Measurements from ENCODE around the gene IL19. TPM values are rescaled to one million over a fixed set of nuclear protein-coding genes. Genes with fewer than 3 reads are reported as not detected.

The IL19 gene
- total RNA-seq, 1 experiment from 2014 or later = not detected

DNA sequence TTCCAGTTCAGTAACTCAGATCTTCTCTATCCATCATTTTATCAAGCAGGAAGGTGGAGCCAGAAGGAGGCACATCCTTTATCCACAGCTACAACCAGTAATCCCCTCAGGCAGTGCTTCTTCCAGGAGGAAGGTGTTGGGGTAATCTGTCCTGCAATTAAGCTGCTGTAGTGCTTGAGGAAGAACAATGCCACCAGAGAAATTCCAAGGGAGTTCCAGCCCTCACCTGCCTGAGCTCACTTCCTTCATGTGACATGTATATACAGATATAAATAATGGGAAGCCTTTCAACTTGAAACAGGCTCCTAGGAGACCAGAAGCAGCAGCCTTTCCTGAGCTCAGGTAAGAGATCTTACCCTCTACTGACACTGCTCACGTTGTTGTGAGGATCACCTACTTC is 92.7 kb downstream of the IL19 start:
- BruUV-seq (replicated peaks) = no TSS peak
- Histone ChIP-seq H3K36me3 (ENCODE audit: low read depth) (no peaks in the 10 kb centered on the region), H2AFZ (no peak overlapping the region), H3K27me3 (ENCODE audit: insufficient read depth, low read depth) (peaks cover 30% of the 10 kb centered on the region), H3K9me3 (ENCODE audit: insufficient read depth, low read depth) (no peaks in the 10 kb centered on the region), H3K4me3 (no peak overlapping the region), H3K4me1 (replicated peaks; ENCODE audit: insufficient read depth) (no peaks in the 10 kb centered on the region; the same call in 1 of the 2 replicates), H3F3A (ENCODE audit: insufficient read depth, low read depth) (no peaks in the 10 kb centered on the region), H4K20me1 (ENCODE audit: insufficient read depth) (no peaks in the 10 kb centered on the region), H3K79me2 (ENCODE audit: low read depth) (no peaks in the 10 kb centered on the region), H3K27ac (no peak overlapping the region), H3K9me2 (ENCODE audit: insufficient read depth) (no peaks in the 10 kb centered on the region), H3K4me2 (no peak overlapping the region)
- intact Hi-C loops (cut with micrococcal nuclease; ENCODE audit: unreplicated experiment) = no loop called here
- ChIA-PET CTCF (interaction anchor here (1.0 kb wide), 1 partner anchor 49 kb away, joined by 3 read pairs; no protein-coding TSS in a partner anchor), POLR2A (ENCODE audit: unreplicated experiment) (interaction anchor here (0.6 kb wide), 1 partner anchor 32 kb away, joined by 3 read pairs; no protein-coding TSS in a partner anchor)
- DNase-seq = no peak
- TF ChIP-seq, protein P1, sequence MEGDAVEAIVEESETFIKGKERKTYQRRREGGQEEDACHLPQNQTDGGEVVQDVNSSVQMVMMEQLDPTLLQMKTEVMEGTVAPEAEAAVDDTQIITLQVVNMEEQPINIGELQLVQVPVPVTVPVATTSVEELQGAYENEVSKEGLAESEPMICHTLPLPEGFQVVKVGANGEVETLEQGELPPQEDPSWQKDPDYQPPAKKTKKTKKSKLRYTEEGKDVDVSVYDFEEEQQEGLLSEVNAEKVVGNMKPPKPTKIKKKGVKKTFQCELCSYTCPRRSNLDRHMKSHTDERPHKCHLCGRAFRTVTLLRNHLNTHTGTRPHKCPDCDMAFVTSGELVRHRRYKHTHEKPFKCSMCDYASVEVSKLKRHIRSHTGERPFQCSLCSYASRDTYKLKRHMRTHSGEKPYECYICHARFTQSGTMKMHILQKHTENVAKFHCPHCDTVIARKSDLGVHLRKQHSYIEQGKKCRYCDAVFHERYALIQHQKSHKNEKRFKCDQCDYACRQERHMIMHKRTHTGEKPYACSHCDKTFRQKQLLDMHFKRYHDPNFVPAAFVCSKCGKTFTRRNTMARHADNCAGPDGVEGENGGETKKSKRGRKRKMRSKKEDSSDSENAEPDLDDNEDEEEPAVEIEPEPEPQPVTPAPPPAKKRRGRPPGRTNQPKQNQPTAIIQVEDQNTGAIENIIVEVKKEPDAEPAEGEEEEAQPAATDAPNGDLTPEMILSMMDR (conservative IDR thresholded peaks at IDR 0.05) = no peak
- TF ChIP-seq EZH2 (IDR thresholded peaks at IDR 0.05; ENCODE audit: low read depth) = no peak

DNA sequence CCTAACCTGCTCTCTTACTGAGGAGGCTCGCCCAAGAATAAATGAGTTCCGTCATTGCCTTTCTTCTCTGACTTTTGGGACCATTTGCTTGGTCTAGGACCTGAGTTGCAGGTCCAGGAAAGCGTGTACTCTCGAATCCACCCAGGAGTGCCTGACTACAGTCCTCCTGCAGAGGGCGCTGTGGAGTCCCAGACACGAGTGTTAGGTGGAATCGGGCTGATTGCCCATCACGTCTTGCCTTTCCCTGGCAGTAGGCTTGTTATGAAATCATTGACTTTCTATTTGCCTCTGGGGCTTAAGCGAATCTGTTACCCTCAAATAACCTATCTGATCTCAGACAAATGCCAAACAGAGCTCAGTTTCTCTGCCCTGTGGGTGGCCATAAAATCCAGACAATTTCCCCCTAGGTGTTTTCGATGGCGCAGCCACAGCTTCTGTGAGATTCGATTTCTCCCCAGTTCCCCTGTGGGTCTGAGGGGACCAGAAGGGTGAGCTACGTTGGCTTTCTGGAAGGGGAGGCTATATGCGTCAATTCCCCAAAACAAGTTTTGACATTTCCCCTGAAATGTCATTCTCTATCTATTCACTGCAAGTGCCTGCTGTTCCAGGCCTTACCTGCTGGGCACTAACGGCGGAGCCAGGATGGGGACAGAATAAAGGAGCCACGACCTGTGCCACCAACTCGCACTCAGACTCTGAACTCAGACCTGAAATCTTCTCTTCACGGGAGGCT is 94.5 kb downstream of the IL19 start, which contains the start of gene IL20:
Gene IL20 (plus strand): TSS at position 685 of the 733 bp plus-strand sequence. CDS start 230 bp downstream, outside the sequence.
- CTCF ChIA-PET = interaction anchor here (0.7 to 1.5 kb wide), 2 partner anchors 48 to 56 kb away, joined by 4 to 5 read pairs; no protein-coding TSS in a partner anchor
- intact Hi-C loops (cut with micrococcal nuclease; ENCODE audit: unreplicated experiment) = loop anchor here (2.0 kb wide), 1 partner anchor 46 kb away; no protein-coding TSS in a partner anchor
- POLR2A ChIA-PET (ENCODE audit: unreplicated experiment) = interaction anchor here (0.6 kb wide), 1 partner anchor 9 kb away, joined by 5 read pairs; no protein-coding TSS in a partner anchor

GRCh38 chr1:206866062-206866461 is 95.5 kb downstream of the IL19 start:
- Histone ChIP-seq H3K4me3 (no peak overlapping the region), H3K27ac (no peak overlapping the region), H3K27me3 (ENCODE audit: insufficient read depth, low read depth) (peaks cover 25% of the 10 kb centered on the region; the same call in 1 of the 2 replicates), H4K20me1 (ENCODE audit: insufficient read depth) (no peaks in the 10 kb centered on the region), H3K79me2 (ENCODE audit: low read depth) (no peaks in the 10 kb centered on the region), H3K4me2 (no peak overlapping the region), H3K9me3 (ENCODE audit: insufficient read depth, low read depth) (no peaks in the 10 kb centered on the region), H3K9me2 (ENCODE audit: insufficient read depth) (no peaks in the 10 kb centered on the region), H3F3A (ENCODE audit: insufficient read depth, low read depth) (no peaks in the 10 kb centered on the region), H3K4me1 (replicated peaks; ENCODE audit: insufficient read depth) (no peaks in the 10 kb centered on the region), H2AFZ (no peak overlapping the region), H3K36me3 (ENCODE audit: low read depth) (no peaks in the 10 kb centered on the region)
- CTCF ChIA-PET = interaction anchor here (1.6 kb wide), 1 partner anchor 43 kb away, joined by 4 read pairs; no protein-coding TSS in a partner anchor
- BruUV-seq (replicated peaks) = no TSS peak
- no peak for DNase-seq
- POLR2A ChIA-PET (ENCODE audit: unreplicated experiment) = no interaction called here
- intact Hi-C loops (cut with micrococcal nuclease; ENCODE audit: unreplicated experiment) = no loop called here
- no peak for TF ChIP-seq EZH2 (IDR thresholded peaks at IDR 0.05; ENCODE audit: low read depth)
- TF ChIP-seq, protein P1 (conservative IDR thresholded peaks at IDR 0.05) = no peak

More for the DNA sequence above, 94.5 kb downstream of the IL19 start, which contains the start of gene IL20:
- Histone ChIP-seq H3K36me3 (ENCODE audit: low read depth) (no peaks in the 10 kb centered on the region), H3F3A (ENCODE audit: insufficient read depth, low read depth) (no peaks in the 10 kb centered on the region), H3K27ac (no peak within 1 kb of the TSS), H3K27me3 (ENCODE audit: insufficient read depth, low read depth) (peaks cover 28% of the 10 kb centered on the region), H3K9me2 (ENCODE audit: insufficient read depth) (no peaks in the 10 kb centered on the region), H3K4me1 (replicated peaks; ENCODE audit: insufficient read depth) (no peaks in the 10 kb centered on the region), H3K4me2 (no peak within 1 kb of the TSS), H4K20me1 (ENCODE audit: insufficient read depth) (no peaks in the 10 kb centered on the region), H3K4me3 (no peak within 1 kb of the TSS), H3K9me3 (ENCODE audit: insufficient read depth, low read depth) (no peaks in the 10 kb centered on the region), H2AFZ (no peak within 1 kb of the TSS), H3K79me2 (ENCODE audit: low read depth) (no peaks in the 10 kb centered on the region)
- no peak for TF ChIP-seq EZH2 (IDR thresholded peaks at IDR 0.05; ENCODE audit: low read depth)
- TF ChIP-seq, protein P1 (conservative IDR thresholded peaks at IDR 0.05) = peak; percentile 85
- BruUV-seq (replicated peaks) = no TSS peak
- peak; percentile 48 to 61 for DNase-seq
